Fibroblast of skin of left quadriceps (primary cell): ENCODE results near the gene LRFN2.

Experiments used
- DNase-seq, 2 experiments: peaks; one replicate each; pipeline ENCODE4 v3.0.0-alpha.2; 2013; ENCODE audit warnings: low read depth in 2 of 2

Gene LRFN2

DNA sequence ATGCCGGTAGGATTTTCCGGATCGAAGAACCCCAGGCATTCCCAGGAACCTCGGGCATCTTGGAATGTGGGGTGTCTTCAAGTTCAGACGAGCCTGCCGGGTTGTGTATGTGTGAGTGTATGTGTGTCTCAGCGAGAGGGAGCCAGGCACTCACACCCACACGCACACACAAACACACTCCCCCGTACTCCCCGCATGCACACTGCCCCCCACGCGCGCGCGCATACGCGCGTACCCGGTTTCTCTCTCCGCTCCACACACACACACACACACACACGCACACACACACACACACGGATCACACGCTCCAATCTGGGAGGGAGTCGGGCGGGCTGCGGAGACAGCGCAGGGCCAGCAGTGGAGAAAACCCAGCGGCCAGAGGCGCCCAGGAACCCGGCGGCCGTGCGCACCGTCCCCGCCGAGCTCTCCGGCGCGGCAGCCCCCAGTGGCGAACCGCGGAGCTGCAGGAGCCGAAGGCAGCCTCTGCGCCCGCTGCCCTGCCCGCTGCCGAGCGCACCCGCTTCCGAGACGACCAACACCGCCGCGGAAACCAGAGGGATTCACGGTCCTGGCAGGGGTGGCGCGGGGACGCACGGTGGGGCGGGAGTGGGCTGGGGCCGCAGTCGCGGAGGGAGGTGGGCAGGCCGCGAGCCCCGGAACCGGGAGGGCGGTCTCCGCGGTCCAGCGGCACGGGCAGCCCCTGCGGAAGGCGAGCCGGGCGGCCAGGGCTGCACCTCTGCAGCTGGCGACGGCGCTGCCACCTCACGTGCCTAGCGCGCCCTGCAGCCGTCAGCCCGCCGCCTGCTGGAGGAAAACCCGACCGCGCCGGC is at the start of gene LRFN2:
LRFN2 (minus strand) TSS at position 125 of the 830 bp plus-strand sequence.
- DNase-seq, result peak; percentile 13 to 19

DNA sequence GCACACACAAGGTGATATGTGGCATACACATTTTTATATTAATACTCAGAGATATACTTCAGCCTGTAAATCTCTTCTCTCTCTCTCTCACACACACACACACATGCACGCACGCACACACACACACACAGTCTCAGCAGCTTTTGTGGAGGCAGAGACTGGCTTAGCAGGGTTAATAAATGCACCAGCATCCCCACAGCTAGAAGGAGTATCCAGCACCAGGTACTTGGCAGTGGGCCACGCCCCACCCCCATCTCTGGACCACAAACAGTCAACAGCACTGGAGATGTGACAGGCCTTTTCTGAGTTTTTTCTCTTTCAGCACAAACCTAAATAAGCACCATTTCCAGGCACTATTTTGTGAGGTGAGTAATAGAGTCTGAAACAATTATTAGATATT is 47.3 kb upstream of the LRFN2 start:
- no peak for DNase-seq

- no peak for DNase-seq
Measured at GRCh38 chr6:40631744-40632143, 44.6 kb upstream of the LRFN2 start.

- DNase-seq, result no peak
Measured at GRCh38 chr6:40630488-40630887, 43.3 kb upstream of the LRFN2 start.

GRCh38 chr6:40630051-40630450 is 42.9 kb upstream of the LRFN2 start:
- no peak for DNase-seq

- DNase-seq, result no peak
Measured at GRCh38 chr6:40629463-40629862, 42.3 kb upstream of the LRFN2 start.

DNA sequence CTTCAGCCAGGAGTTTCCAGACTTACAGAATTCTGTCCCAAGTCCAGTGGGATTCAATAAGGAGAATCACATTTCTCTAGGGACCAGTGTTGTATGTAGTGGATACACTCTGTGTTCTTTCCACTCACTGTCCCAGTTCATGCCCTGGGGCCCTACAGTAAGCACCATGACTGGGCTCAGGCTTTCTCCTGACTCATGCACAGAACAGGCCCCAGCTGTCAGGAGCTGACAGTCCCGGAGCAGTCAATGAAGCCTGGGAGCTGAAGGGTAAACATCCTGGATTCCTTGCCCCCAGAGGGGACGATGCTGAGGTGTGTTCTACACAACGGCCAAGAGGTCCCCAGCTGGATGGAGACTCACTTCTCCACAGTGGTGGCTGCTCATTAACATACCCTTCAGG is 40.2 kb upstream of the LRFN2 start:
- no peak for DNase-seq

GRCh38 chr6:40626886-40627285 is 39.7 kb upstream of the LRFN2 start:
- no peak for DNase-seq

- no peak for DNase-seq
Measured at GRCh38 chr6:40623932-40624331, 36.8 kb upstream of the LRFN2 start.

DNA sequence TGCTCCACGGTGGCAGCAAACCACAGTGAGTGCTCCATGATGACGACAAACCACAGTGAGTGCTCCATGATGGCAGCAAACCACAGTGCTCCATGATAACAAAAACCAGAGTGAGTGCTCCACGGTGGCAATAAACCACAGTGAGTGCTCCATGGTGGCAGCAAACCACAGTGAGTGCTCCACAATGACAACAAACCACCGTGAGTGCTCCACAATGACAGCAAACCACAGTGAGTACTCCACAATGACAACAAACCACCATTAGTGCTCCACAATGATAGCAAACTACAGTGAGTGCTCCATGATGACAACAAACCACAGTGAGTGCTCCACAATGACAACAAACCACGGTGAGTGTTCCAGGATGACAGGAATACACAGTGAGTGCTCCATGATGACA is 36.0 kb upstream of the LRFN2 start:
- DNase-seq, result no peak

- no peak for DNase-seq
Measured at GRCh38 chr6:40620574-40621240, 33.5 kb upstream of the LRFN2 start.

- DNase-seq, result no peak
Measured at GRCh38 chr6:40614671-40615070, 27.5 kb upstream of the LRFN2 start.

- DNase-seq, result no peak
Measured at GRCh38 chr6:40611912-40612311, 24.7 kb upstream of the LRFN2 start.

DNA sequence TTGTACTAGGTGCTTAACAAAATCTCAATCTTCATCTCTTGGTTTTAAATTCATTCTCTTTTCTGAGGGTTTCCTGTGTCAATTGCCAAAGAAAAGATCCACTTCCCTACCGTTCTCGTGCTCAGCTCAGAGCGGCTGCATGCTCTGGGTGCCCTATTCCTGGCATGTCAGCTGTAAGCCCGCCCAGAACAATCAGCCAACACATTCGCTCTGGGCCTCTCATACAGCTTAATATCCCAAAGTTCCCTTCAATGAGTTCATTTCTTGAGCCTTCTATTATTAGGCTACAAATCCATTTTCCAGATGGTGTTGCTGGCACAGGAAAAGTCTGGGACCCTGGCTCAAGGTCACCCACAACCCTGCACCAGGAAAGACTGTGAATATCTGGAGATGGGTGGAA is 24.3 kb upstream of the LRFN2 start:
- no peak for DNase-seq

GRCh38 chr6:40610229-40610628 is 23.1 kb upstream of the LRFN2 start:
- no peak for DNase-seq

GRCh38 chr6:40606981-40607380 is 19.8 kb upstream of the LRFN2 start:
- DNase-seq, result no peak

GRCh38 chr6:40606526-40606925 is 19.4 kb upstream of the LRFN2 start:
- DNase-seq, result no peak

- DNase-seq, result no peak
Measured at GRCh38 chr6:40604082-40604481, 16.9 kb upstream of the LRFN2 start.

DNA sequence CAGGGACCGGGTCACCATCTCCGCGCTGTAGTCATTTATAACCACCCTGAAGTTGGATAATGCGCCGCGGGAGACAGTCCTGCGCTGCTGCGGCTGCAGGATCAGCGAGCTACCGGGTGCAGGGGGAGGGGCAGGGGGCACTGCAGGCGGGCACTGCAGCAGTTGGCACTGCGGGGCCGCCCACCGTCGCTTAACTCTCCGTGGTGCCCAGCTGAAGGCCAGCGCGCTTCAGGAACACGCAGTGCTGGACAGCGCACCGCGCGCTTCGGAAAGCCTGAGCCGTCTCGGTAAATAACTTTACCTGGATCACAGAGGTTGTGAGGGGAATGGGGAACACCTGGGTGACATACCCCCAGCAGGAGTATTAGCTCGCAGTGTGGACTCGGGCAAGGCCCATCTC is 12.4 kb upstream of the LRFN2 start:
- DNase-seq, result no peak

- DNase-seq, result no peak
Measured at GRCh38 chr6:40598516-40598915, 11.4 kb upstream of the LRFN2 start.

GRCh38 chr6:40597301-40597700 is 10.1 kb upstream of the LRFN2 start:
- DNase-seq, result no peak

DNA sequence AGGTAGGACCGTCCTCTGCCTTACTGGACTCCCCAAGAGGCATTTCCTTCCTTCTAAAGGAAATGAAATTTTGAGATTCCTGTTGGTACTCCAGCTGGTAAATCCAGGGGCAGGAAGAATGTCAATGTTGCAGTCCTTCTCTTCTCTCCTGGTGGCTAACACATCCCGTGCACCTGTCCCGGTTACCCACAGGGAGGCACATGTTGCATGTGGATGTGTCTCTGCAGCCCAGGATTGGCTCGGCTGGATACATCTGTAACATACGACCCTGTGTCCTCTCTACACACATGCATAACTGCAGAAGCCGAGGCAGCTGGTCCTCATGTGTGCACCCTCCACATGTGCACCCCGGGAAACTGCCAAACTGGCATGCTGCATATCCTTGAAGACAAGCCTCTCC is 1.3 kb upstream of the LRFN2 start:
- DNase-seq, result no peak

- no peak for DNase-seq
Measured at GRCh38 chr6:40588070-40588384, 863 bp upstream of the LRFN2 start.
